Glomerular visceral epithelial cell (primary cell): Measurements from ENCODE around the gene RNF38.

Source experiments
- DNase-seq: peaks from one replicate; pipeline ENCODE4 v3.0.0-alpha.2; 2016; ENCODE audit errors: extremely low spot score

Gene RNF38

GRCh38 chr9:36293171-36293570 lies 106.9 kb downstream of the RNF38 start:
- DNase-seq, result no peak

GRCh38 chr9:36292641-36293040 lies 107.4 kb downstream of the RNF38 start:
- DNase-seq, result no peak

GRCh38 chr9:36290996-36291395 lies 109.1 kb downstream of the RNF38 start:
- DNase-seq, result no peak

GRCh38 chr9:36289836-36290435 lies 110.1 kb downstream of the RNF38 start:
- no peak for DNase-seq

GRCh38 chr9:36288070-36288469 lies 112.0 kb downstream of the RNF38 start:
- no peak for DNase-seq
